ENCODE measurements around the gene VAC14.
"Not testable (repeated sequence)": the region's sequence is repeated elsewhere in the genome, so short reads cannot be mapped to it uniquely, and the experiment has no call there.

The VAC14 gene

GRCh38 chr16:70681382-70682238 lies 119.3 kb downstream of the VAC14 start:
- peak; percentile 90 for DNase-seq (ENCODE audit: low spot score)

- no peak for DNase-seq (ENCODE audit: low spot score)
These were observed 120.2 kb downstream of the VAC14 start for GRCh38 chr16:70680495-70681381.

GRCh38 chr16:70679671-70680494 lies 121.1 kb downstream of the VAC14 start:
- no peak for DNase-seq (ENCODE audit: low spot score)

GRCh38 chr16:70678898-70679670 lies 121.9 kb downstream of the VAC14 start:
- no peak for DNase-seq (ENCODE audit: low spot score)

- DNase-seq (ENCODE audit: low spot score), result no peak
These were observed 122.6 kb downstream of the VAC14 start for GRCh38 chr16:70678121-70678897.

- no peak for DNase-seq (ENCODE audit: low spot score)
These were observed 123.3 kb downstream of the VAC14 start for GRCh38 chr16:70677499-70678120.

- no peak for DNase-seq (ENCODE audit: low spot score)
These were observed 124.1 kb downstream of the VAC14 start for GRCh38 chr16:70676675-70677498.

GRCh38 chr16:70675851-70676513 lies 125.0 kb downstream of the VAC14 start:
- DNase-seq (ENCODE audit: low spot score), result no peak

GRCh38 chr16:70674221-70675014 lies 126.5 kb downstream of the VAC14 start:
- DNase-seq (ENCODE audit: low spot score), result no peak

- not testable (repeated sequence) for DNase-seq (ENCODE audit: low spot score)
These were observed 130.0 kb downstream of the VAC14 start for GRCh38 chr16:70670938-70671337.

GRCh38 chr16:70670175-70670574 lies 130.8 kb downstream of the VAC14 start:
- no peak for DNase-seq (ENCODE audit: low spot score)

- no peak for DNase-seq (ENCODE audit: low spot score)
These were observed 134.9 kb downstream of the VAC14 start for GRCh38 chr16:70665806-70666735.

- no peak for DNase-seq (ENCODE audit: low spot score)
These were observed 135.8 kb downstream of the VAC14 start for GRCh38 chr16:70665113-70665694.

- DNase-seq (ENCODE audit: low spot score), result no peak
These were observed 136.4 kb downstream of the VAC14 start for GRCh38 chr16:70664325-70665112.

Data from putamen (tissue), 1 donor.